ENCODE data around the gene ZEB2.

DNA sequence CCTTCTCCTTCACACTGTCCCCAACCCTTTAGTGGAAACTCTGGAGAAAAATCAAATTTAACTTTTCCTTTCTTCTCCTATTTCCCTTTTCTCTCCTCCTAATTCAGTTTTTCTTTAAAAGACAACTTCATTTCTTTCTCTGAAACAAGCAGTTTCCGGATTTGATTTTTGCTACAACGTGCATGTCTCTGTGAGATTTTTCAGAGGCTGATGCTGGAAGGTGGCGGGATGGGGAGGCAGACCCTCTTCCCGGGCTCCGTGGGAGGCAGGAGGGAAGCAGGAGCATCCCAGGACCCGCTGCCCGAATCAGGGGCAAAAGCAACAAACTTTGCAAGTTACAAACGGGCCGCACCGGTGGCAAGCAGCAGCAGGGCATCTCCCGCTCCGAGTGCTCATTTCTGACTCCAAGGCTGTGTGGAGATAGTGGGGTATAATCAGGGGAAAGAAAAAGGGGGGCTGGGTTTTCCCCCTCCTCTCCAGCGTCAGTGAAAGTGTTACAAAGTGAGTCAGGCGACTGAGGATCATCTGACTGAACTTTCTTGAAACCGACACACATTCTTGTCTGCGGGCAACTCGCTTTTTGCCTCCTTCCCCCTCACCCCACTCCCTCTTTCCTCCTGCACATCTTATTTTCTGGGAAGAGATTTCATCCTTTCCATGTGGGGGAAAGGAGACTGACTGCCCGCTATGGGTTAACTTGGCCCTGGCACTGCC, 6.4 kb downstream of the ZEB2 start:
- no peak for TF ChIP-seq POLR2A (IDR thresholded peaks at IDR 0.05)
- TF ChIP-seq, protein P1, sequence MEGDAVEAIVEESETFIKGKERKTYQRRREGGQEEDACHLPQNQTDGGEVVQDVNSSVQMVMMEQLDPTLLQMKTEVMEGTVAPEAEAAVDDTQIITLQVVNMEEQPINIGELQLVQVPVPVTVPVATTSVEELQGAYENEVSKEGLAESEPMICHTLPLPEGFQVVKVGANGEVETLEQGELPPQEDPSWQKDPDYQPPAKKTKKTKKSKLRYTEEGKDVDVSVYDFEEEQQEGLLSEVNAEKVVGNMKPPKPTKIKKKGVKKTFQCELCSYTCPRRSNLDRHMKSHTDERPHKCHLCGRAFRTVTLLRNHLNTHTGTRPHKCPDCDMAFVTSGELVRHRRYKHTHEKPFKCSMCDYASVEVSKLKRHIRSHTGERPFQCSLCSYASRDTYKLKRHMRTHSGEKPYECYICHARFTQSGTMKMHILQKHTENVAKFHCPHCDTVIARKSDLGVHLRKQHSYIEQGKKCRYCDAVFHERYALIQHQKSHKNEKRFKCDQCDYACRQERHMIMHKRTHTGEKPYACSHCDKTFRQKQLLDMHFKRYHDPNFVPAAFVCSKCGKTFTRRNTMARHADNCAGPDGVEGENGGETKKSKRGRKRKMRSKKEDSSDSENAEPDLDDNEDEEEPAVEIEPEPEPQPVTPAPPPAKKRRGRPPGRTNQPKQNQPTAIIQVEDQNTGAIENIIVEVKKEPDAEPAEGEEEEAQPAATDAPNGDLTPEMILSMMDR (IDR thresholded peaks at IDR 0.05), result no peak

Data from breast epithelium (tissue), 3 donors.